Duodenal mucosa (tissue), 2 donors: ENCODE measurements around the gene NPY.
"Not testable (repeated sequence)": the region's sequence is repeated elsewhere in the genome, so short reads cannot be mapped to it uniquely, and the experiment has no call there.

Experiments used
- H3K27ac ChIP-seq: one replicate; pipeline ENCODE4 v1.7.0; 2013; ENCODE audit warnings: low read depth, low read length
- H3K27me3 ChIP-seq, 2 donors: one replicate each; pipeline ENCODE4 v1.7.0; 2013; ENCODE audit warnings: low read length in 2 of 2, control low read depth in 1 of 2; ENCODE audit not compliant: insufficient read depth in 2 of 2, control insufficient read depth in 1 of 2
- H3K36me3 ChIP-seq, 2 donors: one replicate each; pipeline ENCODE4 v1.7.0; 2013; ENCODE audit warnings: low read length in 2 of 2, control low read depth in 1 of 2; ENCODE audit not compliant: insufficient read depth in 2 of 2, control insufficient read depth in 1 of 2
- H3K4me1 ChIP-seq, 2 donors: one replicate each; pipeline ENCODE4 v1.7.0; 2013; ENCODE audit warnings: low read length in 2 of 2, control low read depth in 1 of 2; ENCODE audit not compliant: insufficient read depth in 2 of 2, control insufficient read depth in 1 of 2
- H3K4me3 ChIP-seq, 2 donors: one replicate each; pipeline ENCODE4 v1.7.0; 2013; ENCODE audit warnings: low read length in 2 of 2, low read depth in 1 of 2
- H3K9ac ChIP-seq, 2 donors: one replicate each; pipeline ENCODE4 v1.7.0; 2013; ENCODE audit warnings: low read length in 2 of 2, low read depth in 1 of 2
- H3K9me3 ChIP-seq, 2 donors: one replicate each; pipeline ENCODE4 v1.7.0; 2013; ENCODE audit warnings: low read length in 2 of 2, control low read depth in 1 of 2; ENCODE audit not compliant: control insufficient read depth in 1 of 2

NPY gene

DNA sequence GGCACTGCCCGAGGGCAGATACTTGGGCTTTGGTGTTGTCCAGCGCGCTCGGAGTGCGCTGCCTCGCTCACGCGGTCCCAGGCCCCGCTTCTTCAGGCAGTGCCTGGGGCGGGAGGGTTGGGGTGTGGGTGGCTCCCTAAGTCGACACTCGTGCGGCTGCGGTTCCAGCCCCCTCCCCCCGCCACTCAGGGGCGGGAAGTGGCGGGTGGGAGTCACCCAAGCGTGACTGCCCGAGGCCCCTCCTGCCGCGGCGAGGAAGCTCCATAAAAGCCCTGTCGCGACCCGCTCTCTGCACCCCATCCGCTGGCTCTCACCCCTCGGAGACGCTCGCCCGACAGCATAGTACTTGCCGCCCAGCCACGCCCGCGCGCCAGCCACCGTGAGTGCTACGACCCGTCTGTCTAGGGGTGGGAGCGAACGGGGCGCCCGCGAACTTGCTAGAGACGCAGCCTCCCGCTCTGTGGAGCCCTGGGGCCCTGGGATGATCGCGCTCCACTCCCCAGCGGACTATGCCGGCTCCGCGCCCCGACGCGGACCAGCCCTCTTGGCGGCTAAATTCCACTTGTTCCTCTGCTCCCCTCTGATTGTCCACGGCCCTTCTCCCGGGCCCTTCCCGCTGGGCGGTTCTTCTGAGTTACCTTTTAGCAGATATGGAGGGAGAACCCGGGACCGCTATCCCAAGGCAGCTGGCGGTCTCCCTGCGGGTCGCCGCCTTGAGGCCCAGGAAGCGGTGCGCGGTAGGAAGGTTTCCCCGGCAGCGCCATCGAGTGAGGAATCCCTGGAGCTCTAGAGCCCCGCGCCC lies at the start of gene NPY:
Gene NPY (plus strand): TSS at position 294 of the 802 bp plus-strand sequence. CDS start 1,051 bp downstream, outside the sequence.
- Histone ChIP-seq H3K27me3 (peaks cover 37 to 40% of the 10 kb centered on the region in 2 donors), H3K4me3 (peak within 1 kb of the TSS; percentile 40 to 45), H3K9ac (no peak within 1 kb of the TSS), H3K9me3 (no peaks in the 10 kb centered on the region), H3K36me3 (no peaks in the 10 kb centered on the region), H3K4me1 (peaks cover 0 to 17% of the 10 kb centered on the region in 2 donors), H3K27ac (no peak within 1 kb of the TSS)

DNA sequence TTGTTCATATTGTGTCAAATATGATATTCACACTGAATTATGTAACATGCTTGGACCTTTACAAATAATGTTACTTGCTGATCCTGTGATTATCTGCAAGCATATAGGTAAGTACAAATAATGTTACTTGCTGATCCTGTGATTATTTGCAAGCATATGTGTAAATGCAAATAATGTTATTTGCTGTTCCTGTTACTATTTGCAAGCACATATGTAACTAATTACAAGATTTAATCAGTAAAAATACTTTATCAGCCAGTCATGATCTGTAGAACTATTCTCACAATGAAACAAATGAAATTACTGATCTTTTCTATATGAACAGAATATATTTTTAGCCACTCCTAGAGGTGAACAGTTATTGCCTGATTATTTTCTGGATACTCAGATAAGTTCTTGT lies 44.7 kb upstream of the NPY start:
- H3K27me3 ChIP-seq: no peaks in the 10 kb centered on the region
- H3K9me3 ChIP-seq: no peaks in the 10 kb centered on the region
- no peak overlapping the region for H3K4me3 ChIP-seq
- H3K36me3 ChIP-seq: no peaks in the 10 kb centered on the region
- H3K4me1 ChIP-seq: no peaks in the 10 kb centered on the region
- no peak overlapping the region for H3K27ac ChIP-seq
- H3K9ac ChIP-seq: no peak overlapping the region

DNA sequence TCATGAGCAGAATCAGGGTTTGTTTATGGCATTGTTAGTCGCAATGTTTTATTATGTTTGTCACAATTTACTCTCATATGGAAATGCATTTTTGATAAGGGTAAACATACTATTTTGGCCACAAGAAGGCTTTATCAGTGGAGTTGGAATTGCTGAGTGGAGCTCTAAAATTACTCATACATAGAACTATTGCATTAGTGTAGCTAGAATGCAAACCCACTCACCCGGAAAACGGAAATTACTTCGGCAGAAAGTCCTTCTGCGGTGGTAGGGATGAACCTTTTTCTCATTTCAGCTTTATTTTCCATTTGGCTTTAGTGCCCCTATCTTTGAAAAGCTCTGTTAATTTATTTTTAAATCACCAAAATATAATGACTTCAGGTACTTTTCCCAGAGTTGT lies 42.8 kb upstream of the NPY start:
- H3K4me3 ChIP-seq: no peak overlapping the region
- H3K27ac ChIP-seq: no peak overlapping the region
- H3K4me1 ChIP-seq: no peaks in the 10 kb centered on the region
- no peaks in the 10 kb centered on the region for H3K27me3 ChIP-seq
- no peaks in the 10 kb centered on the region for H3K36me3 ChIP-seq
- H3K9me3 ChIP-seq: no peaks in the 10 kb centered on the region
- no peak overlapping the region for H3K9ac ChIP-seq

DNA sequence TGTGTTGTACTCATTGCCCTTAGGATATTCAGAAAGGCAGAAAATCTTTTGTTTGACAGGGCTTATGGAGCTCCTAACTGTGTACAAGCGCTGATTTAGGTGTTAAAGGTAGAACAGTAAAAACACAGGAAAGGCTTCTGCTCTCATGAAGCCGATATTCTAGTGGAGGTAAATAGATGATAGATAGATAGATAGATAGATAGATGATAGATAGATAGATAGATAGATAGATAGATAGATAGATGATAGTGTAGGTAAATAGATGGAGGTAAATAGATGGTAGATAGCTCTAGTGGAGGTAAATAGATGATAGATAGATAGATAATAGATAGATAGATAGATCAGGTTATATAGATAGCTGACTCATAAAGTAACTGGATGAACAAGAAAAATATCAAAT lies 39.4 kb upstream of the NPY start:
- Histone ChIP-seq H3K9me3 (no peaks in the 10 kb centered on the region), H3K4me1 (no peaks in the 10 kb centered on the region), H3K36me3 (no peaks in the 10 kb centered on the region), H3K4me3 (no peak overlapping the region), H3K27me3 (no peaks in the 10 kb centered on the region), H3K27ac (no peak overlapping the region), H3K9ac (no peak overlapping the region)

DNA sequence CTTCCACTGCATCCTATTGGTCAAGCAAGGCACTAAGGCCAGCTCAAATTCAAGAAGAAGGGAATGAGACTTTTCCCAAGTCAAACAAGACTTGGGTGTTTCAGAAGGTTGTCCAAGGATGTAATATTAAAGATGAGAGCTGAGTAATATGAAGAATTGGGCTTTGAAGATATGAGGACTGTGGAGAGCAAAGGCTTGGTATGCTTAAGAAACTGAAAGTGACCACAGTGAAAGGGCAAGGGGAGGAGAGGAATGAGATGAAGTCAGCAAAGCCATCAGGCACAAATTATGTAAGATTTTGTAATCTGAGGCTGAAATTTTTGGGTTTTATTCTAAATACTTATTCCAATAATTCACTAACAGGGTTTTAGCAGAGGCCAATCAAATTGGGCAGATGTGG lies 38.6 kb upstream of the NPY start:
- no peak overlapping the region for H3K4me3 ChIP-seq
- no peak overlapping the region for H3K9ac ChIP-seq
- H3K9me3 ChIP-seq: no peaks in the 10 kb centered on the region
- H3K27me3 ChIP-seq: no peaks in the 10 kb centered on the region
- H3K36me3 ChIP-seq: no peaks in the 10 kb centered on the region
- H3K27ac ChIP-seq: no peak overlapping the region
- H3K4me1 ChIP-seq: no peaks in the 10 kb centered on the region

DNA sequence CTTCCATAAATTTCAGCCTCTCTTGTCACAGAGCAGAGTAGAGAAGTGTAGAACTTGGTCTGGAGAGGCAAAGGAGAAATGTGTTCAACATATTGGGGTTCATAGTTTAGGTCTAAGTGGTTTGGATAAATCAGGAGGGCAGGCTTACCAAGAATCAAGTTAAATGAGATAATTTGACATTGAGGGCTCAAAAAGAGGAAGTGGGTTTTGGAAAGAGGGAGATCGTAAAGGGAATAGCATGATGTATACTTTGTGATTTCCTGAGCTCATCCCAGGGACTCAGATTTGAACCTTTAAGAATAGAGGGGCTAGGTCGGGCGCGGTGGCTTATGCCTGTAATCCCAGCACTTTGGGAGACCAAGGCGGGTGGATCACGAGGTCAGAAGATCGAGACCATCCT lies 34.7 kb upstream of the NPY start:
- Histone ChIP-seq H3K27ac (no peak overlapping the region), H3K9ac (no peak overlapping the region), H3K27me3 (peaks cover 0 to 3% of the 10 kb centered on the region in 2 donors), H3K9me3 (peaks cover 0 to 2% of the 10 kb centered on the region in 2 donors), H3K4me3 (no peak overlapping the region), H3K4me1 (no peaks in the 10 kb centered on the region), H3K36me3 (no peaks in the 10 kb centered on the region)

DNA sequence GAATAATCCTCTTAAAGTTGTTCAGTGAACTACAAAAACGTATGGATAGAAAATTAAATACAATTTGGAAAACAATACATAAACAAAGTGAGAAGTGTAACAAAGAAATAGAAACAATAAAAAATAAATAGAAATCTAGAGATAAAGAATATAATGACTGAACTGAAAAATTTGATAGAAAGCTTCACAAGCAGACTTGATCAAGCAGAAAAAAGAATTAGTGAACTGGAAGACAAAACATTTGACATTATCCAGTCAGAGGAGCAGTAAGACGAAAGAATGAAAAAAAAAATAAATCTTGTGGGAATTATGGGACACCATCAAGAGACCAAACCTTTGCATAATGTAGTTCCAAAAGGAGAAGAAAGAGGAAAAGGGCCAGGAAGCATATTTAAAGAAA lies 32.4 kb upstream of the NPY start:
- H3K9ac ChIP-seq: no peak overlapping the region
- peaks cover 0 to 2% of the 10 kb centered on the region in 2 donors for H3K9me3 ChIP-seq
- H3K4me3 ChIP-seq: no peak overlapping the region
- no peaks in the 10 kb centered on the region for H3K36me3 ChIP-seq
- H3K4me1 ChIP-seq: no peaks in the 10 kb centered on the region
- H3K27ac ChIP-seq: no peak overlapping the region
- peaks cover 0 to 3% of the 10 kb centered on the region in 2 donors for H3K27me3 ChIP-seq

DNA sequence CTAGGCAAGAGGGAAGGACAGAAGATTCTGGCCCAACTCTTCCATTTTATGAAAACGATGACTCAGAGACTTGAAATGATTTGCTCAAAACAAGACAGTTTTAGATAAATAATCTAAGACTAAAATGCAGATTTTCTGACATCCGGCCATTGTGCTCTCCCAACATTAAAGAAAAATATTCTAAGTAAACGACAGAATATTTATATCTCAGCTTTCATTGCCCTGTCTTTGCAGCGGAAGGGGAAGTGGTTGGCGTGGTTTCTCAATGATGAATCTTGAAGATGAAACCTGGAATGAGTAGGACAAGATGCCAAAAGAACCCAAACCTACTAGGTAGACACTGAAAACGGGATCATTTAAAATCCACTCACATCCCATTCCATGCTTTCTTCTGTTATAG lies 28.9 kb upstream of the NPY start:
- H3K36me3 ChIP-seq: no peaks in the 10 kb centered on the region
- peaks cover 0 to 2% of the 10 kb centered on the region in 2 donors for H3K9me3 ChIP-seq
- H3K4me3 ChIP-seq: no peak overlapping the region
- no peak overlapping the region for H3K27ac ChIP-seq
- peaks cover 0 to 3% of the 10 kb centered on the region in 2 donors for H3K27me3 ChIP-seq
- no peaks in the 10 kb centered on the region for H3K4me1 ChIP-seq
- H3K9ac ChIP-seq: no peak overlapping the region

DNA sequence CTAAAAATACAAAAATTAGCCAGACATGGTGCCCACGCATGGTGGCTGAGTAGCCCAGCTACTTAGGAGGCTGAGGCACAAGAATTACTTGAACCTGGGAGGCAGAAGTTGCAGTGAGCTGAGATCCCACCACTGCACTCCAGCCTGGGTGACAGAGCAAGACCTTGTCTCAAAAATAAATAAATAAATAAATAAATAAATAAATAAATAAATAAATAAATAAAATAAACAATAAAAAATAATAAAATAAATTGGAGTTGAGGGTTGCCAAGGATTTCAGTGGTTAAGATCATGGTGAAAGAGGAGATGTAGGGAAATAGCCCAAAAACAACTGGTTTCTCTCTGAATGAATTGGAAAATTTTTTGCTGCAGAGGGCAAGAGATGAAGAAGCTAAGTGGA lies 25.7 kb upstream of the NPY start:
- H3K9ac ChIP-seq, H3K27ac ChIP-seq, H3K27me3 ChIP-seq, H3K9me3 ChIP-seq, H3K4me3 ChIP-seq, H3K36me3 ChIP-seq, H3K4me1 ChIP-seq: not testable (repeated sequence)

DNA sequence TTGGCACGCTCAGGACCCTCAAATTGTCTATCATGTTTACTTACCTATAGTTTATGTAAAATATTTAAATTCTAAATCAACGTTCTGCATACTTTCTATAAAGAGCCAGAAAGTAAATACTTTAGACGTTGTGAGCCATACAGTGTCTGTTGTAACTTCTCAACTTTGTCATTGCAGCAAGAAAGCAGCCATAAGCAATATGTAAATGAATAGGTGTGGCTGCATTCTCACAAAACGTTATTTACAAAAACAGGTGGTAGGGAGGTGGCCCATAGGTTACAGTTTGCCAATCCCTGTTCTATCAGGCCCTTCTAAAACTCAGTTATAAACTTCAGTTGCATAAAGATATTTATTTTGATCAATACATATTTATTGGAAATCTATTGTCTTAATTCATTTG lies 12.1 kb upstream of the NPY start:
- Histone ChIP-seq H3K4me1 (no peaks in the 10 kb centered on the region), H3K27me3 (no peaks in the 10 kb centered on the region), H3K4me3 (no peak overlapping the region), H3K27ac (no peak overlapping the region), H3K36me3 (no peaks in the 10 kb centered on the region), H3K9me3 (no peaks in the 10 kb centered on the region), H3K9ac (no peak overlapping the region)
